Cardiac septum (tissue), 1 donor: Measurements from ENCODE around the gene CNPY4. TPM values are rescaled to one million over a fixed set of nuclear protein-coding genes. Genes with fewer than 3 reads are reported as not detected.

Experiments used
- DNase-seq: peaks from one replicate; pipeline ENCODE4 v3.0.0-alpha.2; 2020; ENCODE audit warnings: low spot score
- intact Hi-C: fragments of 100-400 bp; cut with DNase I; formaldehyde crosslinking; loops from one replicate; pipeline ENCODE4 v1.14.0; 2022
- long read RNA-seq: library from polyadenylated mRNA; unstranded; transcript quantifications from one replicate; pipeline ENCODE4 v2.0.0, GENCODE V29; 2021
- total RNA-seq: library from RNA; stranded (reverse); fragmentation: NEBNext Ultra II Directional; extraction: Animal tissue kit (Norgen Biotek cat#: 25700); gene quantifications from one replicate; pipeline ENCODE4 v1.2.1, GENCODE V29; 2021
- donor health status: DM: no; HTN: no; CAD: no.

Gene CNPY4, protein sequence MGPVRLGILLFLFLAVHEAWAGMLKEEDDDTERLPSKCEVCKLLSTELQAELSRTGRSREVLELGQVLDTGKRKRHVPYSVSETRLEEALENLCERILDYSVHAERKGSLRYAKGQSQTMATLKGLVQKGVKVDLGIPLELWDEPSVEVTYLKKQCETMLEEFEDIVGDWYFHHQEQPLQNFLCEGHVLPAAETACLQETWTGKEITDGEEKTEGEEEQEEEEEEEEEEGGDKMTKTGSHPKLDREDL
- 9.7 TPM for total RNA-seq
- long read RNA-seq, partial matches to known transcripts, result 1 of 6 reads
- long read RNA-seq, other reads (novel, unspliced or antisense), result 2 of 6 reads

DNA sequence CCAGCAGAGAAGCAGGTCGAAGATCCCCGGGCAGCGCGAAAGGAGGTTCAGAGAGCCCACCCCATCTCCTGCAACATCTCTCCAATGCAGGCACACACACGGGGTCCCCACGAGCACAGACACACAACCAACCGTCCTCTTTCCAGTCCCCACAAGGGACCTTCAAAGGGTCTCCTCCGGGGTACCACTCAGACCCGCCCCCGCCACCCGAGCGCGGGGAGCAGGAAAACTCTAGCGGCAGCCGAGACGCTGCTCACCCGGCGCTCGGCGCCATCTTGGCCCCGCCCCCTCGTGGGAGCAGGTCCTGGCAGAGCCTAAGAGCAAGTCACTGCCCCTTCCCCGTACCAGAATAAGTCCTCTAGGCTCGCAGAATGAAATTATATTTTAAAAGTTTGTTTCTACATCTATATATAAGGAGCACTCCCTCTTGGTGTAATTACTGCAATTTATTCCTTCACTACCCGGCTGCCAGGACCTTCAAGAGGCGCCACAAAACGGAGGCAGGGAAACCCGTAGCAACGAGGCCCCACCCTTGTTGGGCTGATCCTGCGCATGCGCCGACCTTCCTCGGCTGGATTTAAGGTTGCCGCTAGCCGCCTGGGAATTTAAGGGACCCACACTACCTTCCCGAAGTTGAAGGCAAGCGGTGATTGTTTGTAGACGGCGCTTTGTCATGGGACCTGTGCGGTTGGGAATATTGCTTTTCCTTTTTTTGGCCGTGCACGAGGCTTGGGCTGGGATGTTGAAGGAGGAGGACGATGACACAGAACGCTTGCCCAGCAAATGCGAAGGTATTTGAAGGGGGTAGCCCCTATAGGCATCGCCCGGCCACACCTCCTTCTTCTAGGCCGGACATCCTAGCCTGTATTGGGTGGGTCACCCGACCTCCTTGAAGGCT is at the start of gene CNPY4, which contains the start of gene TAF6:
Gene CNPY4 (plus strand): TSS at position 563 of the 898 bp plus-strand sequence. CDS start 111 bp downstream, at position 674.
Gene TAF6 (minus strand): TSS at position 287 of the 898 bp plus-strand sequence. CDS start 5,149 bp downstream, outside the sequence.
- intact Hi-C loops, result loop anchor here (1.0 kb wide), 2 partner anchors 8 to 19 kb away; no protein-coding TSS in a partner anchor
- peak; percentile 98 for DNase-seq

DNA sequence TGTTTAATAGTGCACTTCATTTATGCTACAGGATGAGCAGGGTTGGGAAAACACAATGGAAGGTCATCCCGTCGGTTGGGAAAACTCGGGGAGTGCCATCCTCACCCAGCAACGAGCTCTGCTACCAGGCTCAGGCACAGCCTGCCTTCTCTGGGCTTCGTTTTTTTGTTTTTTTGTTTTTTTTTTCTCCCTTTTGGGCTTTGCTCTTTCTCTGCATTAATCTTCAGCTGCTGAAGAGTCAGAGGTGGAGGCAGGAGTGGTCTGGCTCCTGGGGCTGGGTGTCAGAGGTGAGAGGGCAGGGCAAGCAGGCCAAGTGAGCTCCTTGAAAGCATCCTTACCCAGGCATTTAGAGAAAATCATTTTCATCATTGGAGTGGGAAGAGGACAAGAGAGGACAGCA is 49.4 kb upstream of the CNPY4 start:
- DNase-seq, result no peak
- intact Hi-C loops, result no loop called here

DNA sequence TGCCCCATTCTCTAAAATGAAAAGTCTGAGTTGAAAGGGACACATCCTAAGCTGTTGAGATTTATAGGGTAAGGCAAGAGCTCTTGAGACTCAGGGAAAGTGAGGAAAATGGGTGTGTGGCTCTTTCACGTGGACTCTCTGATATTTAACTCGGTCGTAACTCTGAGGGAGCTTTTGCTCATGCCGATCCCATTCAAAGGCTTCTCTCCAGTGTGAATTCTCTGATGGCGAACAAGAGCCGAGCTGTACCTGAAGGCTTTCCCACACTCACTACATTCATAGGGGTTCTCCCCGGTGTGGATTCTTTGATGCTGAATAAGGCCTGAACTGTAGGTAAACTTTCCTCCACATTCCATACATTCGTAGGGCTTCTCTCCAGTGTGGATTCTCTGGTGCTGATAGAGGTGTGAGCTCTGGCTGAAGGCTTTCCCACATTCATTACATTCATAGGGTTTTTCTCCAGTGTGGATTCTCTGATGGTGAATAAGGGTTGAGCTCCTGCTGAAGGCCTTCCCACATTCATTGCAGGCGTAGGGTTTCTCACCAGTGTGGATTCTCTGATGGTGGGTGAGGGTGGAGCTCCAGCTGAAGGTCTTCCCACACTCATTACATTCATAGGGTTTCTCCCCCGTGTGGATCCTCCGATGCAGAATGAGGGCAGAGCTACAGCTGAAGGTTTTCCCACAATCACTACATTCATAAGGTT is 48.3 kb upstream of the CNPY4 start:
- no peak for DNase-seq
- intact Hi-C loops, result no loop called here

DNA sequence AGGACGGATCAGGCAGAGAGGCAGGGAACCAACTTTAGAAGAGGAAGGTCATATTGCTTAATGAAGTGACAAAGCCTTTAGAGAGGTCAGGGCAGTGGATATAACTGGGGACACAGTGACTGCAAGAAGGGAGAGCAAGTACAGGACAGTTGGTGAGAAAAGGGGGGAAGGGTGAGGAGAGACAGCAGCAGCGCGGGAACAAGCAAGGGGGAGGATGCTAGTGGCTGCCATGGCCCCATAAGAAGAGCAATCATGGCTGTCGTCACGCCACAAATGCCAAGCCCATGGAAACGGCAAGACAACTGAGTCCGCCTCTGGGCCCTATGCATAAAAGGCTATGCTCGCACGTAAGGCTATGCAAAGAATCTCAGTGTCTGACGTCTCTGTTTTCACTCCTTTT is 47.0 kb upstream of the CNPY4 start:
- DNase-seq, result no peak

DNA sequence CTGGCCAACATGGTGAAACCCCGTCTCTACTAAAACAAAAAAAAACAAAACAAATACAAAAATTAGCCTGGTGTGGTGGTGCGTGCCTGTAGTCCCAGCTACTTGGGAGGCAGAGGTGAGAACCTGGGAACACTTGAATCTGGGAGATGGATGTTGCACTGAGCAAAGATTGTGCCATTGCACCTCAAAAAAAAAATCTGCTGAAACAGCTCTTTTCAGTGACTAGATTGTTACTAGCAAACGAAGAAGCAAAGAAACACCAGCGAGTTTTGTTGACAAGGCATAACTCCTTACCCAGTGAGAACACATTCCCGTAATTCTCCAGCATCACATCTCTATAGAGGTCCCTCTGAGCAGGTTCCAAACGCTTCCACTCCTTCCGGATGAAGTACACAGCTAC is 44.6 kb upstream of the CNPY4 start:
- intact Hi-C loops, result no loop called here
- no peak for DNase-seq

More for the DNA sequence above, 47.0 kb upstream of the CNPY4 start:
- intact Hi-C loops, result no loop called here

DNA sequence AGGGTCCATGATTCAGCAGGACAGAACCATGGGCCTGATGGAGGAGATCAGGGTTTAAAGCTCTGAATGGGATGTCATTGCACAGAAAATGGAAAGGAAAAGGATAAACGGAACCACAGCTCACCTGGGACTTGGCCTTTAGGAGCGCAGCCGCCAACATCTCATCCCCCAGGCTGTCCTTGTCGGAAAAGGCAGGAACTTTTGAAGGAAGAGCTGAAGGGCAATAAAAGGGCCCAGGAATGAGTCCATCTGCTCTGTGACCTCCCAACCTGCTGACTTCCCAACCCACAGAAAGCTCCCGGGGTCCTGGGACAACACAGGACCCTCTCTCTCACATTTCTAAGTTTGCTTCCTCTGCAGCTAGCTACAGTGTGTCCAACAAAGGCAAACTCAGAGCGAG is 44.0 kb upstream of the CNPY4 start:
- intact Hi-C loops, result no loop called here
- no peak for DNase-seq

DNA sequence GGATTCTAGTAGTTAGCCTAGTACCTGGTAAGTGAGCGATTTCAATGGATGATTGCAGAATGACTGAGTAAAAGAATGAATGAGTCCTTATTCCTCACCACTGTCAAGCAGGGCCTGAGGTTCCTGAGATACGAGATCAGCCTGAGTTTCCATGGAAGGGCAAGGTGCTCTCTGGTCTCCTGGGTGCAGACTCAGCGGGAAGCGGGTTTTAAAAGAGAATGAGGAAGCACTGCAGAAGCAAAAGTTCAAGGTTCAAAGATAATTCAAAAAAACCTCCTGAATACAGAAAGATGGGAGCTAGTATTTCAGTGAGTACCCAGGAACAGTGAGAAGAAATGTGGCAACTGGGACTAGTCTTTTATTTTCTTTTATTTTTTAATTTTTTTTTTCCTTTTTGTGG is 42.2 kb upstream of the CNPY4 start:
- no peak for DNase-seq
- intact Hi-C loops, result no loop called here

DNA sequence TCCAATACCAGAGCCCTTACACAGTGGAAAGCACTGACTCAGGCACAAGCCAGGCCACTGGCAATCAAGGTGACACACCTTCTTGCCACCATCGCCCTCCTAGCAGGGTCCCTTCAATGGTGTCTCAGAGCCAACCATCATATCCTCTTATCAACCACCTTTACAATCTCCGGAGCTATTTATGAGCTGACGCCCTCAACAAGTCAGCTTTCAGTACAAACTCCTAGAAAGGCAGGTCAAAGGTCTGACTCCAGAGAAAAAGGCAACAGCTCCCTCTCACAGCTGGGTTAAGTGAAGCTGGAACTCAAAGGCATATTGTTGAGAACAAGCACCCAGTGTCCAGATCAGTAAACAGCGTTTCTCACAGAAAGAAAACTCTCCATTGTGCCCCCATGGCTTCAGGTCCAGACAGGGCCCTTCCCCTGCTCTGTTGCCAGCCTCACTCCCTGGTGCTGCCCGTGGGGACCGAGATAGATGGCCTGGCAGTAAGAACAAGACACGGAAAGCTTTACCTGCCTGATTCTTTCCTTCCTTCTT is 40.3 kb upstream of the CNPY4 start:
- intact Hi-C loops, result no loop called here
- DNase-seq, result no peak

DNA sequence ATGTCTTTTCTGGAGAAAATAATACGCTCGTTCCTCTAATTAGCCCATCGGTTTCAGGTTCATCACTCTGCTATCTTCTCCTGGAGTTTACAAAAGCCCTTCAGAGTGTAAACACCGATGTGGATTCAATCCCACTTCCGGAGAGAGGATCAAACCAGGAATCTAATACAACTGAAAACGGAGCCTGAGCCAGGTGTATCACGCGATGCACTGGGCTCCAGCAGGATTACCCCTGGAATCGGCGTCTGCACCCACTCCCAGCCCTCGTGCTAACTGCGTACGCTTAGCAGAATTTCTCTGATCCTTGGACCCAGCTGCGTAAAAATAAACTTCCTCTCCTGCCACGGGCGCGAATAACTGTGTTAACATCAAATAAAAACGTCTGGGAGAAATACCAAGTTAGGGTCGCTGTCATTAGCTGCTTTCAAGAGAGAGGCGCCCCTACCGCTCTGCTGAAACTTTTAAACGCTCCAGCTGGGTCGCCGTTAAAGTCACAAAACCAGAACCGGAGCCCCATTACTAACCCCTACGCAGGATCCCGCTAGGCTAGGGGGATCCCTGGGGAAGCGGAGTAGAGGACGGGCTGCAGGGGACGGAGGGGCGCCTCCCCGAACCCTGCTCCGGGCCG is 38.4 kb upstream of the CNPY4 start:
- intact Hi-C loops, result loop anchor here (5.0 to 10.0 kb wide), 2 partner anchors 84 to 166 kb away; partner anchors contain the start of gene TRIM4
- DNase-seq, result no peak

DNA sequence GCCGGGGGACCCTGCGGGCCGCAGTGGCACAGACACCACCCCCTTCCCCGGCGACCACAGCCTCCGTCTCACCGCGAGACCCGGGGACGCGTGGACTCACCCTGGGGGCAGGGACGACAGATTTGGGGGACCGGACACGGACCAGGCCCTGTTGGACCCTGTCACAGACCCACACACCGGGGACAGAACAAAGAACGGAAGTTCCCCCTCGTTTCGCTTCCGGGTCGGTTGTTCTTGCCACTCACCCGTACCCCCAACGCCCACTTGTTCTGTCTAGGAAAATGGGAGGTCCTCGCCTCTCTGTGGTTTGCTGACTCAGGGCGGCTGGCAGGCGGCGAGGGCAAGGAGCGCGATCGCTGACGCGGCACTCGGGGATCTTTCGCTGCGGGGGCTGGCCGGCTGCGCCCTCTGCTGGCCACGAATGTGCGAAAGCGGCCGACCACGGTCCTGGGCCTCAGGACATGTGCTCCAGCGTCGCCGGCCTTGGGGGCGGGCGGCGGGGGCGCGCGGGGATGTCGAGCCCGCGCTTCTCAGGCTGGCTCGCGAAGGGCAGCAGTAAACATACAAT is 37.8 kb upstream of the CNPY4 start, which contains the start of gene ZNF3:
Gene ZNF3 (minus strand): TSS at position 189 of the 568 bp plus-strand sequence. CDS start 4,366 bp downstream, outside the sequence.
- intact Hi-C loops, result loop anchor here (5.0 to 10.0 kb wide), 2 partner anchors 84 to 167 kb away; partner anchors contain the start of gene TRIM4
- peak; percentile 99 for DNase-seq

DNA sequence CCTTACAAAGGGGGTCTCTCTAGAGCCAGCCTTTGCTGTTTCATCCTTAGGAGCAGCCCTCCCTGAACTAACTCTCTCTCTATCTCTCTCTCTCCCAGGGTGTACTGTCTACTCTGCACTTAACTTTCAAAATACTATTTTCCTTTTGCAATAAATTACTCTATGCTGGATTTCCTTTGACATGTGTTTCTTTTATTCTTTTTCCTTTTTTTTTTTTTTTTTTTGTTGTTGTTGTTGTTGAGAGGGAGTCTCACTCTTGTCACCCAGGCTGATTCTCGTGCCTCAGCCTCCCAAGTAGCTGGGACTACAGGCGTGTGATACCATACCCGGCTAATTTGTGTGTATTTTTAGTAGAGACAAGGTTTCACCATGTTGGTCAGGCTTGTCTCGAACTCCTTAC is 36.5 kb upstream of the CNPY4 start:
- intact Hi-C loops, result loop anchor here (5.0 to 10.0 kb wide), 2 partner anchors 86 to 168 kb away; partner anchors contain the start of gene TRIM4
- DNase-seq, result no peak

DNA sequence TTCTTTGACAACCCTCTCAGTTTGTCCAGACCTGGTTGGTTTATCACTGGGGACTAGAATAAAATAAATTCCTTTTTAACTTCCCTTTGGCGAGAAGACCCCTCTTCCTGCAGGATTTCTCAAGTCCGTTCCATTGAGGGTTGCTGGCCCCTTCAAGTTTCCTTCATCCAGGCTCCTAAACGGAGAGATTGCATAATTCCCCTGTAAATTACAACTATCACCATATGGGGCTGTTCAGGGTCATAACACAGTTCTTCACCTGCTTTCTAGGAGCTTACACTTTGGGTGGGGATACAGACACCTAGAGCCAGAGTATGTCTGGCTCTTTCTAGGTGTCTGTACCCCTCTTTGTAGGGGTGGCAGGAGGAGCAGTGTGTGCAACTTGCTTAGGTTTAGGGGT is 33.9 kb upstream of the CNPY4 start:
- intact Hi-C loops, result loop anchor here (5.0 to 10.0 kb wide), 2 partner anchors 42 to 171 kb away; partner anchors contain the start of genes MBLAC1 and TRIM4
- DNase-seq, result no peak

DNA sequence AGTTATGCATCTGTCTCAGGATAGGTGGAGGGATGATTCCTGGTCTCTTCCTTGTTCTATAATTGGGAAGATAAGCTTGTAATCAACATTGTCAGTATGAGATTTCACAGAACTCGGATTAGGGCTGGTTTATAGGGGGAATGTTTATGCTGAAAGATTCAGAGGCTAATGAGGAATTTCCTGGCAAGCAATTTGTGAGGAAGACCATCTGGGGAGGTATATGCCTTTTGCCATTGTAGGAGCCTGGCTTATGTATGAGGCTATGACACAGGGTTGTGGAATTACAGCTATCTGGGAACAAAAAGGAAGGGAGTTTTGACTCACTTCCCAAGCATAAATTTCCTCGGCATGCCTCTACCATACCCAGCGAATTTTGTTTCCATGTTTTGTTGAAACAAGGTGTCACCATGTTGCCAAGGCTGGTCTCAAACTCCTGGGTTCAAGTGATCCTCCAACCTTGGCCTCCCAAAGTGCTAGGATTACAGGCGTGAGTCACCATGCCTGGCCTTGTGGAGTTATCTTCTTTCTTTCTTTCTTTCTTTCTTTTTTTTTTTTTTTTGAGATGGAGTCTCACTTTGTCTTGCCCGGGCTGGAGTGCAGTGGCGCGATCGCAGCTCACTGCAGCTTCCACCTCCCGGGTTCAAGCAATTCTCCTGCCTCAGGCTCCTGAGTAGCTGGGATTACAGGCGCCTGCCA is 32.2 kb upstream of the CNPY4 start:
- no peak for DNase-seq
- intact Hi-C loops, result loop anchor here (5.0 to 10.0 kb wide), 2 partner anchors 40 to 172 kb away; partner anchors contain the start of genes MBLAC1 and TRIM4

DNA sequence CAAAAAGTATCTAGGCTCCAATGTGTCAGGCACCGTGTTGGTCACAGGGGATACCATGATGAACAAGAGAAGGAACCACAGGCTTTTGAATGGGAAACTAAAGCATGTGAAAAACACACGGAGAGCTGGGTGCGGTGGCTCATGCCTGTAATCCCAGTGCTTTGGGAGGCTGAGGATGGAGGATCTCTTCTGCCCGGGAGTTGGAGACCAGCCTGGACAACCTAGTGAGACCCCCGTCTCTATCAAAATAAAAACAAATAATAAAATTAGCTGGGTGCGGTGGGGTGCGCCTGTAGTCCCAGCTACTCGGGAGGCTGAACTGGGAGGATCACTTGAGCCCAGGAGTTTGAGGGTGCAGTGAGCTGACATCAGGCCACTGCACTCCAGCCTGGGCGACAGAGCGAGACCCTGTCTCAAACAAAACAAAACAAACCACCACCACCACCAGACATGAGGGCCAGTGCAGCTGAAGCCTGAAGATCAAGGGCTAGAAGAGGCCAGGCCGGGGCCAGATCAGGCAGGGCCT is 31.3 kb upstream of the CNPY4 start:
- DNase-seq, result no peak
- intact Hi-C loops, result loop anchor here (5.0 to 10.0 kb wide), 2 partner anchors 39 to 173 kb away; partner anchors contain the start of genes MBLAC1 and TRIM4

DNA sequence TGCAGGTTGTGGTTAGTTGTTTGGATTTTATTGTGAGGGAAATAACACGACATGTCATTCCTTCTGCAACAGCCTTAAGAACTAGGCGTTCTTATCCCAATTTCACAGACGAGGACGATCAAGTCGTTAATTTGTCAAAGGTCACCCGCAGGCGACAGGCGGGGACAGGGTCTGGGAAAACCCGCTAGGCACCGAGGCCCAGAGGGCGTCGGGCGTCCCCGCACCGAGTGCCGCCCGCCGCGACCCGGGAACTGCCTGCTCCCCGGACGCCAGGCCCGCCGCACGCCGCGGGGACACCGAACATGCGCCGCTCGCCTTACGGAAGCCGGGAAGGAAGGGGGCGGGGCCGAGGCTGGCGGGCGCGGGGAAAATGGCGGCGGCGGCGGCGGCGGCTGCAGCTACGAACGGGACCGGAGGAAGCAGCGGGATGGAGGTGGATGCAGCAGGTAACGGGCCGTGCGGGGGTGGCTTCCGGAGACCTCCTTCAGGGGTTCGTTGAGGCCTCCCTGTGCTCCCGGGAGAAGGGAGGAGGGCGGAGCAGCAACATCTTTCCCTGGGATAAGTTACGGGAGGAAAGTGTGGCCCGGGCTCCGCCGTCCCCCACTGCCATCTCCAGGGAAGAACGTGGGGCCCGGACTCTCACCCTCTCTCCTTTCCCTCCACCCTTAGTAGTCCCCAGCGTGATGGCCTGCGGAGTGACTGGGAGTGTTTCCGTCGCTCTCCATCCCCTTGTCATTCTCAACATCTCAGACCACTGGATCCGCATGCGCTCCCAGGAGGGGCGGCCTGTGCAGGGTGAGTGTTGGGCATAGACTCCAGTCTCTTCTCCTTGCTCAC is 30.6 kb upstream of the CNPY4 start, which contains the start of gene COPS6:
Gene COPS6 (plus strand): TSS at position 349 of the 837 bp plus-strand sequence. CDS start 22 bp downstream, at position 371.
- peak; percentile 92 for DNase-seq
- intact Hi-C loops, result loop anchor here (5.0 to 10.0 kb wide), 2 partner anchors 38 to 174 kb away; partner anchors contain the start of genes MBLAC1 and TRIM4
